ENCODE results near the gene CDC42BPG.

The CDC42BPG gene

DNA sequence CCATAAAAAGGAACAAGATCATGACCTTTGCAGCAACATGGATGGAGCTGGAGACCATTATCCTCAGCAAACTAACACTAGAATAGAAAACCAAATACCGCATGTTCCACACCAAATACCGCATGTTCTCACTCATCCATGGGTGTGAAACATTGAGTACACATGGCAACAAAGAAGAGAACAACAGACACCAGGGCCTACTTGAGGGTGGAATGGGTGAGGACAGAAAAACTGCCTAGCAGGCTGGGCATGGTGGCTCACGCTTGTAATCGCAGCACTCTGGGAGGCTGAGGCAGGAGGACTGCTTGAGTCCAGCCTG, 21.7 kb upstream of the CDC42BPG start:
- FAIRE-seq (no peak), DNase-seq (ENCODE audit: low spot score) (no peak)

- DNase-seq (ENCODE audit: low spot score) (no peak), FAIRE-seq (no peak)
These were observed 21.1 kb upstream of the CDC42BPG start for GRCh38 chr11:64865286-64866172.

GRCh38 chr11:64864473-64865285, 20.2 kb upstream of the CDC42BPG start:
- FAIRE-seq (no peak), DNase-seq (ENCODE audit: low spot score) (no peak)

- no peak for DNase-seq (ENCODE audit: low spot score)
- no peak for FAIRE-seq
These were observed 19.7 kb upstream of the CDC42BPG start for GRCh38 chr11:64864135-64864472.

DNA sequence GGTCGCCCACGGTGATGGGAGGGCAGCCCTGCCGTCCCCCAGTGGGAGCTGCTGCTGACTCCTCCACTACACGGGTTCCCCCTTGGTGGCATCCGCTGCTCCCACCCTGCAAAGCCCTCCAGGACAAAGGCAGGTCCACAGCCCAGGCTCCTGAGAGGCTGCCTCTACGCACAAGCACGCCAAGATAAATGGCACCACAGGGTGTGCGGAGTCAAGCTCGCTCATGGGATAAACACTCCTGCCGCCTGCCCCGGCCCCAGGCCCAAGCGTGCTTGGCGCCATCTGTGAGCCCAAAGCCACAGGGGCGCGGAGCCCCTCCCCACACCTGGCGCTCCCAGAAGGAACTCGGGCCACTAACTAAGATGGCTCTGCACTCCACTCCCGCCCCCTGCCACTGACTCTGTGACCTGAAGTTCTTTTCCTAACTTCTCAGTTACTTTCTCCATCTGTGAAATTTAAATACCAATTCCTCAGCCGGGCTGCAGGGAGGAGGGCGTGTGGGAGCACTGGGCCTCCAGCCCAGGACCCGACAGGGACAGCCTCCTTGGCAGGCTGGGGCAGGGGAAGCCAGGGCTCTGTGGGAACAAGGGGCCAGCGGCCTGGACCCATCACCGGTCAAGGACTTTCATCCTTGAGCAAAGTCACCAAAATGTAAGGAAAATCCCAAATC, 19.1 kb upstream of the CDC42BPG start:
- FAIRE-seq = no peak

DNA sequence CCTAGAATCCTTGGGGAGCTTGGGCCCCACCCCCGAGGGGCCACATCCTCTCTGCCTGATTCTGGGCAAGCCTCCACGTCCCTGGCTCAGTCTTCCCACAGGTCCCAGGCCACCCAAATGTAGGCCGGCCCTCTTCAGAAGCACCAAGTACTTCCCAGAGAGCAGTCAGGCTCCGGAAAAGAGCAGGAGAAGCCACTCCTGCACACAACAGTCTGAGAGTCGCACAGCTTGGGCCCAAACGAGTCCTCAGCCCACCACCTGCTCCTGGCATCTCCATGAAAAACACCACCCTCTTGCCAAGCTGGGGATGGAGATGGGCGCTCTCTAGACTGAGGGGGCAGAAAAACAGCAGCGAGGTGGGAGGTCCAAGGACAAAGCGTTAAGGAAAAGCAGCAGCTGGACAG, 18.5 kb upstream of the CDC42BPG start:
- no peak for DNase-seq (ENCODE audit: low spot score)
- FAIRE-seq = no peak

More for the DNA sequence above, 19.1 kb upstream of the CDC42BPG start:
- no peak for DNase-seq (ENCODE audit: low spot score)

DNA sequence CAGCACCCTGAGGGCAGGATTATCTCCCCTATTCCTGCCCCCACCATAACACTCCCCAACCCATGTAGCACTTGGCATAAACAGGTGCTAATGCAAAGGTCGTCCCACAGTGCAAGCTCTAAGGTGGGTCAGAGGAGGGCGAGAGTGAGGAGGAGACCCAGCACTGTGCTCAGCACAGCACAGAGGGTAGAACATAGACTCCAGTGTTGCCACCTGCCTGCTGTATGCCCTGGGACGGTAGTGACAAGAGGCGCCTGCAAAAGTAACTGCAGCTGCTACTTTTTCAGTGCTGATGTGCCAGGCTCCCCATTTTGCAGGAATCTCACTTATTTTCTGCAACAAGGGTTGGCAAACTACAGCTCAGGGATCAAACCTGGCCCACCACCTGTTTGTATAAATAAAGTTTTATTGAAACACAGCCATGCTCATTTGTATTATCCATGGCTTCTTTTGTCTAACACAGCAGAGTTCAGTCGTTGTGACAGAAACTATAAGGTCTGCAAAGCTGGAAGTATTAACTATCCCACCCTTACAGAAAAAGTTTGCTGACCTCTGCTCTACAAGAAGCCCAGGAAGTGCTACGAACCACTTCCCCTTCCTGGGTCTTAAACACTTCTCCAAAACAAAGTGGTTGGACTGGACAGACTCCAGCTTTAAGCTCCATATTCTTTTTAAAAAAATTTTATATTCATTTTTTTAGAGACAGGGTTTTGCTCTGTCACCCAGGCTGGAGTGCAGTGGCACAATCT, 16.9 kb upstream of the CDC42BPG start:
- DNase-seq (ENCODE audit: low spot score) (no peak), FAIRE-seq (no peak)

GRCh38 chr11:64859542-64860414, 15.3 kb upstream of the CDC42BPG start:
- FAIRE-seq = no peak
- DNase-seq (ENCODE audit: low spot score) = no peak

- FAIRE-seq (no peak), DNase-seq (ENCODE audit: low spot score) (no peak)
These were observed 14.2 kb upstream of the CDC42BPG start for GRCh38 chr11:64858467-64859263.

DNA sequence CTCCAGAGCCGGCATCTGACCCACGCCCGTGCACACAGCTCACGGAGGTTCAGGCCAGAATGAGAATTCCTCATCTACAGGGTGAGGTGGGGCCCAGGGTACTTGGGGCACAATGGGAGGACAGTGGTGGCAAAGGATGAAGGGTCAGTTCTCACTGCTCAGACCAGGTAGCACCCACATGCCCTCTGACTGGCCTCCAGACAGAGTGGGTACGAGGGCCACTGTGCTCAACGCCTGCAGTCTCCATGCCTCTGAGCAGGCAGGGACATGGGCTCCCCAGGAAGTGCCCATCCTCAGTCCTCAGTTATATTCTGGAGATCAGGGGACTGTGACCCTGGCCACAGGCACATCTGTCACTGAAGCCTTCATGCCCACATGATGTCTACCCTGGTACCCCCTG, 13.0 kb upstream of the CDC42BPG start:
- DNase-seq (ENCODE audit: low spot score) (no peak), FAIRE-seq (no peak)

- FAIRE-seq (peak; percentile 72), DNase-seq (ENCODE audit: low spot score) (peak; percentile 85)
These were observed 12.2 kb upstream of the CDC42BPG start for GRCh38 chr11:64856382-64857227.

GRCh38 chr11:64855596-64856304, 11.3 kb upstream of the CDC42BPG start:
- FAIRE-seq = peak; percentile 13

GRCh38 chr11:64854534-64855502, 10.4 kb upstream of the CDC42BPG start:
- DNase-seq (ENCODE audit: low spot score) (peak; percentile 95), FAIRE-seq (peak; percentile 97)

More at GRCh38 chr11:64855596-64856304, 11.3 kb upstream of the CDC42BPG start:
- no peak for DNase-seq (ENCODE audit: low spot score)

GRCh38 chr11:64854157-64854533, 9.7 kb upstream of the CDC42BPG start:
- DNase-seq (ENCODE audit: low spot score) (no peak), FAIRE-seq (no peak)

- DNase-seq (ENCODE audit: low spot score) (no peak), FAIRE-seq (no peak)
These were observed 9.3 kb upstream of the CDC42BPG start for GRCh38 chr11:64853709-64854108.

- FAIRE-seq (no peak), DNase-seq (ENCODE audit: low spot score) (no peak)
These were observed 8.5 kb upstream of the CDC42BPG start for GRCh38 chr11:64852804-64853509.

Measured in urothelium cell line (cell line).